GM12892 (cell line): Measurements from ENCODE around the gene MLH1.

Experiments used
- POLR2A ChIP-seq: IDR thresholded peaks from 2 replicates; pipeline ENCODE4 v1.6.1; 2011; ENCODE audit warnings: low read depth, low read length, control low read depth
- POLR2AphosphoS5 ChIP-seq: IDR thresholded peaks from 2 replicates; pipeline ENCODE4 v1.6.1; 2011; ENCODE audit warnings: low read depth, low read length, control low read depth
- TAF1 ChIP-seq: IDR thresholded peaks from 2 replicates; pipeline ENCODE4 v1.6.1; 2011; ENCODE audit warnings: low read depth, mild to moderate bottlenecking, control low read depth, low read length, borderline replicate concordance

DNA sequence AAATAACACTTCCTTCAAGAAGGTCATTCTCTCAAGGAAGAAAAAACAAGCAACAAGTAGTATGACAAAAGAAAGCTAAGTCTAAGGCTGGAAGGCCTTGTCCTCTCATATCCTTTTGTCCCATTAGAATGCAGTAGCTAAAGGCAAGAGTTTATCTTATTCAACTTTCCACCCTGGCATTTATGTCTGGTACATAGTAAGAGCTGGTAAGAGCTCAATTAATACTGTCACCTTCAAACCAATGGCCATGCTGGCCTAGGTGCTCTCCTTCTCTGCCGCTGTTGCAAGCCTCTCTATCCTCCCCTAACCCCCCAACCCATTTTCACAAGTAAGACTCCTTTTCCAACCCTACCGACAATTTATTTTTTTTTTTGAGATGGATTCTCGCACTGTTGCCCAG, 99.2 kb downstream of the MLH1 start:
- TF ChIP-seq POLR2AphosphoS5 (no peak), POLR2A (no peak), TAF1 (no peak)
